Measurements from ENCODE around the gene ATP1B2.

- TF ChIP-seq CTCF (IDR thresholded peaks at IDR 0.05; ENCODE audit: low read length) (peak; percentile 98), EZH2 (optimal IDR thresholded peaks at IDR 0.05; ENCODE audit: low read depth, low read length) (no peak), EZH2phosphoT487 (IDR thresholded peaks at IDR 0.05; ENCODE audit: low read length) (no peak)
Observed at GRCh38 chr17:7687908-7688807, 37.4 kb downstream of the ATP1B2 start, which contains the start of gene WRAP53.
